OCI-LY3 (cell line): ENCODE measurements around the gene DLGAP4.

Experiments
- H2AFZ ChIP-seq: fragments of 200-600, 300-600 bp; shearing (Covaris generic); 2 replicates; pipeline ENCODE4 v1.6.0; 2014; ENCODE audit warnings: antibody characterized with exemption, low read depth, low read length
- H3K27ac ChIP-seq: fragments of 200-600, 300-600 bp; sonication (generic); 2 replicates; pipeline ENCODE4 v1.5.1; 2014; ENCODE audit warnings: mild to moderate bottlenecking, low read length, moderate library complexity, mixed read lengths
- H3K27me3 ChIP-seq: fragments of 200-600, 300-600 bp; sonication (generic); 2 replicates; pipeline ENCODE4 v1.6.1; 2014; ENCODE audit warnings: low read depth, low read length, mixed read lengths
- H3K36me3 ChIP-seq: fragments of 200-600, 300-600 bp; sonication (generic); replicated peaks from 2 replicates; pipeline ENCODE3; 2014; ENCODE audit warnings: low read depth, low read length, mixed read lengths
- H3K4me1 ChIP-seq: fragments of 300-600, 200-600 bp; sonication (generic); 2 replicates; pipeline ENCODE4 v1.6.1; 2014; ENCODE audit warnings: low read length, mixed read lengths
- H3K4me2 ChIP-seq: fragments of 200-600, 300-600 bp; sonication (generic); 2 replicates; pipeline ENCODE4 v1.6.1; 2014; ENCODE audit warnings: low read length, mixed read lengths
- H3K4me3 ChIP-seq: fragments of 300-600, 200-600 bp; sonication (generic); 2 replicates; pipeline ENCODE4 v1.5.1; 2014; ENCODE audit warnings: antibody characterized with exemption, mild to moderate bottlenecking, low read length, moderate library complexity
- H3K79me2 ChIP-seq: fragments of 300-600, 200-600 bp; shearing (Covaris generic); 2 replicates; pipeline ENCODE4 v1.6.1; 2014; ENCODE audit warnings: mild to moderate bottlenecking, low read length, mixed read lengths
- H3K9ac ChIP-seq: fragments of 300-600, 200-600 bp; shearing (Covaris generic); 2 replicates; pipeline ENCODE4 v1.6.0; 2014; ENCODE audit warnings: mild to moderate bottlenecking, low read length, moderate library complexity
- H3K9me3 ChIP-seq: fragments of 200-600, 300-600 bp; shearing (Covaris generic); 2 replicates; pipeline ENCODE4 v1.6.1; 2014; ENCODE audit warnings: low read length, mixed read lengths; ENCODE audit not compliant: insufficient read depth
- H4K20me1 ChIP-seq: fragments of 200-600, 300-600 bp; sonication (generic); 2 replicates; pipeline ENCODE4 v1.6.1; 2016; ENCODE audit warnings: low read length, mixed read lengths; ENCODE audit not compliant: insufficient read depth
- CTCF ChIP-seq: fragments of 200-600, 300-600 bp; sonication (generic); IDR thresholded peaks from 2 replicates; pipeline ENCODE4 v1.5.1; 2014; ENCODE audit warnings: antibody characterized with exemption, low read length, low read depth
- EZH2phosphoT487 ChIP-seq: fragments of 200-600 bp; shearing (Covaris generic); IDR thresholded peaks from 2 replicates; pipeline ENCODE4 v1.6.1; 2018; ENCODE audit warnings: antibody characterized with exemption, mixed run types, low read depth

The DLGAP4 gene

GRCh38 chr20:36303831-36304230 is 2.3 kb upstream of the DLGAP4 start:
- Histone ChIP-seq H3K9ac (no peak overlapping the region), H4K20me1 (0 out of 2 replicates have a peak, but pooled peaks cover 2% of the 10 kb centered on the region), H3K27me3 (peaks cover 42% of the 10 kb centered on the region), H2AFZ (no peak overlapping the region), H3K4me3 (no peak overlapping the region), H3K9me3 (no peaks in the 10 kb centered on the region), H3K4me1 (no peaks in the 10 kb centered on the region), H3K36me3 (no peaks in the 10 kb centered on the region), H3K4me2 (no peak overlapping the region), H3K79me2 (no peaks in the 10 kb centered on the region), H3K27ac (no peak overlapping the region)
- no peak for TF ChIP-seq EZH2phosphoT487
- TF ChIP-seq CTCF, result no peak

GRCh38 chr20:36304786-36305495 is 1.2 kb upstream of the DLGAP4 start:
- H3K27ac ChIP-seq, result no peak overlapping the region
- no peaks in the 10 kb centered on the region for H3K36me3 ChIP-seq
- 0 out of 2 replicates have a peak, but pooled peaks cover 2% of the 10 kb centered on the region for H4K20me1 ChIP-seq
- no peaks in the 10 kb centered on the region for H3K79me2 ChIP-seq
- no peak overlapping the region for H3K4me2 ChIP-seq
- no peak overlapping the region for H3K4me3 ChIP-seq
- no peak overlapping the region for H2AFZ ChIP-seq
- TF ChIP-seq EZH2phosphoT487, result no peak
- no peak for TF ChIP-seq CTCF
- H3K9me3 ChIP-seq, result no peaks in the 10 kb centered on the region
- H3K4me1 ChIP-seq, result no peaks in the 10 kb centered on the region
- H3K9ac ChIP-seq, result no peak overlapping the region
- H3K27me3 ChIP-seq, result peaks cover 44% of the 10 kb centered on the region

GRCh38 chr20:36306553-36307411 is 643 bp downstream of the DLGAP4 start:
- no peak overlapping the region for H3K4me2 ChIP-seq
- TF ChIP-seq EZH2phosphoT487, result no peak
- no peak for TF ChIP-seq CTCF

More at GRCh38 chr20:36306553-36307411, 643 bp downstream of the DLGAP4 start:
- H3K9ac ChIP-seq, result no peak overlapping the region
- no peaks in the 10 kb centered on the region for H3K36me3 ChIP-seq
- H3K27me3 ChIP-seq, result peaks cover 35% of the 10 kb centered on the region
- 0 out of 2 replicates have a peak, but pooled peaks cover 2% of the 10 kb centered on the region for H4K20me1 ChIP-seq
- no peak overlapping the region for H3K4me3 ChIP-seq
- no peaks in the 10 kb centered on the region for H3K79me2 ChIP-seq
- H3K9me3 ChIP-seq, result no peaks in the 10 kb centered on the region
- no peaks in the 10 kb centered on the region for H3K4me1 ChIP-seq
- no peak overlapping the region for H3K27ac ChIP-seq
- no peak overlapping the region for H2AFZ ChIP-seq
